Epithelial cell of esophagus (primary cell): ENCODE data around the gene AAMP.

ENCODE experiments used
- DNase-seq: peaks from one replicate; pipeline ENCODE4 v3.0.0; 2010; ENCODE audit warnings: low read depth
- H3K4me3 ChIP-seq: 2 replicates; pipeline ENCODE4 v1.5.1; 2011; ENCODE audit warnings: mild to moderate bottlenecking, low read length, control low read depth
- TF ChIP-seq, protein P1 (sequence below): IDR thresholded peaks from 2 replicates; pipeline ENCODE4 v1.5.1; 2011; ENCODE audit warnings: low read depth, mild to moderate bottlenecking, low read length, control low read depth, inconsistent platforms; ENCODE audit not compliant: insufficient read depth; ENCODE audit errors: missing control alignments

Gene AAMP

GRCh38 chr2:218218268-218219185 lies 51.4 kb downstream of the AAMP start:
- peak; percentile 95 for DNase-seq
- TF ChIP-seq, protein P1, sequence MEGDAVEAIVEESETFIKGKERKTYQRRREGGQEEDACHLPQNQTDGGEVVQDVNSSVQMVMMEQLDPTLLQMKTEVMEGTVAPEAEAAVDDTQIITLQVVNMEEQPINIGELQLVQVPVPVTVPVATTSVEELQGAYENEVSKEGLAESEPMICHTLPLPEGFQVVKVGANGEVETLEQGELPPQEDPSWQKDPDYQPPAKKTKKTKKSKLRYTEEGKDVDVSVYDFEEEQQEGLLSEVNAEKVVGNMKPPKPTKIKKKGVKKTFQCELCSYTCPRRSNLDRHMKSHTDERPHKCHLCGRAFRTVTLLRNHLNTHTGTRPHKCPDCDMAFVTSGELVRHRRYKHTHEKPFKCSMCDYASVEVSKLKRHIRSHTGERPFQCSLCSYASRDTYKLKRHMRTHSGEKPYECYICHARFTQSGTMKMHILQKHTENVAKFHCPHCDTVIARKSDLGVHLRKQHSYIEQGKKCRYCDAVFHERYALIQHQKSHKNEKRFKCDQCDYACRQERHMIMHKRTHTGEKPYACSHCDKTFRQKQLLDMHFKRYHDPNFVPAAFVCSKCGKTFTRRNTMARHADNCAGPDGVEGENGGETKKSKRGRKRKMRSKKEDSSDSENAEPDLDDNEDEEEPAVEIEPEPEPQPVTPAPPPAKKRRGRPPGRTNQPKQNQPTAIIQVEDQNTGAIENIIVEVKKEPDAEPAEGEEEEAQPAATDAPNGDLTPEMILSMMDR: no peak
- H3K4me3 ChIP-seq: peak overlapping the region; percentile 99

- peak overlapping the region; percentile 99 for H3K4me3 ChIP-seq
- DNase-seq: peak; percentile 31
- TF ChIP-seq, protein P1: no peak
These were observed 52.3 kb downstream of the AAMP start for GRCh38 chr2:218217360-218218267.

GRCh38 chr2:218216674-218217359 lies 53.1 kb downstream of the AAMP start, which contains the start of gene ARPC2:
TSS of gene ARPC2 (plus strand) at chr2:218217189. CDS start at chr2:218217471, 282 bp downstream.
- TF ChIP-seq, protein P1: no peak
- peak within 1 kb of the TSS; percentile 99 for H3K4me3 ChIP-seq
- peak; percentile 95 for DNase-seq

DNA sequence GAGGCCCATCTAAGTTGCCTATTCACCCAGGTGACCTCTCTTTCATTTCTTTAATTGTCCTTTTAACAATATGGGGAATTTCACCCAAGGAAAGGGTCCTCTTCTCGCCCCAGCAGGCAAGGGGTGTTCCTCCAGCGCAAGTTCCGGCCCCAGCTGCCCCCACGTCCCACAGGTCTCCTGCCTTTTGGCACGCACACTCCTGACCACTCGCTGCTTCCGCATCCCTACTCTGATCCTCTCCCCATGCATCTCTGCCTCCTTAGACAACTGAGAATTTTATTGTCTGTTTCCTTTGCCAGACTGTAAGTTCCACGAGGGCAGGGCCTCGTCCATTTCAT lies 53.6 kb downstream of the AAMP start:
- TF ChIP-seq, protein P1: no peak
- no peak for DNase-seq

More for the DNA sequence above, 53.6 kb downstream of the AAMP start:
- peak overlapping the region; percentile 99 for H3K4me3 ChIP-seq
